Uterus (tissue), 2 donors: ENCODE results near the gene LRP1-AS.

Experiments used
- POLR2A ChIP-seq, 2 donors: fragments of 450-650 bp; IDR thresholded peaks; one replicate each; pipeline ENCODE4 v1.6.1; 2016; ENCODE audit warnings: antibody characterized with exemption in 2 of 2, mild to moderate bottlenecking in 1 of 2, moderate library complexity in 1 of 2
- TF ChIP-seq, protein P1 (sequence below), 4 experiments: fragments of 200-600 bp in 2 of 4; fragments of 450-650 bp in 2 of 4; sonication (generic) in 2 of 4; IDR thresholded peaks; one replicate each; pipeline ENCODE4 v1.5.1; 2016 to 2019; ENCODE audit warnings: antibody characterized with exemption in 4 of 4, mild to moderate bottlenecking in 2 of 4, moderate library complexity in 1 of 4

DNA sequence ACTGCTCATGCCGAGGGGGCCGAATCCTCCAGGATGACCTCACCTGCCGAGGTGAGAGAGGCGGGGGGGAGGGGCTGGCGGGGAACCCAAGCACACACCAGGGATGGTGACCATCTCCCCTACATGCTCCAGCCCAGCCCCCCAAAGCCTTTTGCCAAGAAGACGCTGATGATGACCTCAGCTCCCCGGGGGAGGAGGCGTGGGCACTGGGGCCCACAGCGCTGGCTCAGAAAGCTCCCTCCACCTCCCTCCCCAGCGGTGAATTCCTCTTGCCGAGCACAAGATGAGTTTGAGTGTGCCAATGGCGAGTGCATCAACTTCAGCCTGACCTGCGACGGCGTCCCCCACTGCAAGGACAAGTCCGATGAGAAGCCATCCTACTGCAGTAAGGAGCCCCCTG, 45.5 kb upstream of the LRP1-AS start:
- TF ChIP-seq, protein P1, sequence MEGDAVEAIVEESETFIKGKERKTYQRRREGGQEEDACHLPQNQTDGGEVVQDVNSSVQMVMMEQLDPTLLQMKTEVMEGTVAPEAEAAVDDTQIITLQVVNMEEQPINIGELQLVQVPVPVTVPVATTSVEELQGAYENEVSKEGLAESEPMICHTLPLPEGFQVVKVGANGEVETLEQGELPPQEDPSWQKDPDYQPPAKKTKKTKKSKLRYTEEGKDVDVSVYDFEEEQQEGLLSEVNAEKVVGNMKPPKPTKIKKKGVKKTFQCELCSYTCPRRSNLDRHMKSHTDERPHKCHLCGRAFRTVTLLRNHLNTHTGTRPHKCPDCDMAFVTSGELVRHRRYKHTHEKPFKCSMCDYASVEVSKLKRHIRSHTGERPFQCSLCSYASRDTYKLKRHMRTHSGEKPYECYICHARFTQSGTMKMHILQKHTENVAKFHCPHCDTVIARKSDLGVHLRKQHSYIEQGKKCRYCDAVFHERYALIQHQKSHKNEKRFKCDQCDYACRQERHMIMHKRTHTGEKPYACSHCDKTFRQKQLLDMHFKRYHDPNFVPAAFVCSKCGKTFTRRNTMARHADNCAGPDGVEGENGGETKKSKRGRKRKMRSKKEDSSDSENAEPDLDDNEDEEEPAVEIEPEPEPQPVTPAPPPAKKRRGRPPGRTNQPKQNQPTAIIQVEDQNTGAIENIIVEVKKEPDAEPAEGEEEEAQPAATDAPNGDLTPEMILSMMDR (IDR thresholded peaks at IDR 0.05): no peak
- no peak for TF ChIP-seq POLR2A (IDR thresholded peaks at IDR 0.05)
